Neural cell (in vitro differentiated cells): Measurements from ENCODE around the gene FGGY. TPM values are rescaled to one million over a fixed set of nuclear protein-coding genes. Genes with fewer than 3 reads are reported as not detected.

Source experiments
- H2AFZ ChIP-seq: fragments of 200-600, 300-800 bp; sonication (generic), shearing (Covaris generic); 2 replicates; pipeline ENCODE4 v1.6.0; 2014; ENCODE audit warnings: low read depth, mild to moderate bottlenecking, antibody characterized with exemption, low read length, moderate library complexity
- H3F3A ChIP-seq: fragments of 200-600 bp; shearing (Covaris generic); 2 replicates; pipeline ENCODE4 v1.6.1; 2016; ENCODE audit warnings: mild to moderate bottlenecking, moderate library complexity, mixed read lengths, antibody characterized with exemption, low read length; ENCODE audit not compliant: insufficient read depth, poor library complexity, severe bottlenecking
- H3K27ac ChIP-seq: fragments of 200-600, 300-800 bp; sonication (generic), shearing (Covaris generic); 2 replicates; pipeline ENCODE4 v1.5.1; 2014; ENCODE audit warnings: mild to moderate bottlenecking, low read length, moderate library complexity
- H3K27me3 ChIP-seq: fragments of 300-800, 200-600 bp; sonication (generic), shearing (Covaris generic); 2 replicates; pipeline ENCODE4 v1.6.0; 2014; ENCODE audit warnings: mild to moderate bottlenecking, low read depth, low read length, moderate library complexity; ENCODE audit not compliant: insufficient read depth
- H3K36me3 ChIP-seq: fragments of 300-800, 200-600 bp; sonication (generic), shearing (Covaris generic); 2 replicates; pipeline ENCODE4 v1.5.1; 2014; ENCODE audit warnings: mild to moderate bottlenecking, antibody characterized with exemption, low read length, moderate library complexity; ENCODE audit not compliant: insufficient read depth
- H3K4me2 ChIP-seq: fragments of 300-800, 200-600 bp; sonication (generic), shearing (Covaris generic); 2 replicates; pipeline ENCODE4 v1.6.0; 2014; ENCODE audit warnings: mild to moderate bottlenecking, low read length
- H3K4me3 ChIP-seq: fragments of 300-800, 200-600 bp; sonication (generic), shearing (Covaris generic); 2 replicates; pipeline ENCODE4 v1.5.1; 2014; ENCODE audit warnings: mild to moderate bottlenecking, low read length, moderate library complexity
- H3K79me2 ChIP-seq: fragments of 200-600 bp; shearing (Covaris generic); replicated peaks from 2 replicates; pipeline ENCODE4 v1.6.0; 2014; ENCODE audit warnings: mild to moderate bottlenecking, low read length, moderate library complexity; ENCODE audit not compliant: insufficient read depth
- H3K9ac ChIP-seq: fragments of 300-800, 200-600 bp; sonication (generic), shearing (Covaris generic); 2 replicates; pipeline ENCODE4 v1.6.1; 2016; ENCODE audit warnings: mild to moderate bottlenecking, low read length, mixed read lengths
- H3K9me2 ChIP-seq: fragments of 200-600 bp; shearing (Covaris generic); 2 replicates; pipeline ENCODE4 v1.6.1; 2016; ENCODE audit warnings: mild to moderate bottlenecking, low read length, mixed read lengths; ENCODE audit not compliant: insufficient read depth
- H3K9me3 ChIP-seq: fragments of 200-600, 300-800 bp; sonication (generic), shearing (Covaris generic); 2 replicates; pipeline ENCODE4 v1.6.1; 2016; ENCODE audit warnings: mild to moderate bottlenecking, mixed run types, low read length, moderate library complexity, mixed read lengths
- H4K20me1 ChIP-seq: fragments of 200-600 bp; shearing (Covaris generic); 2 replicates; pipeline ENCODE4 v1.6.1; 2016; ENCODE audit warnings: mild to moderate bottlenecking, mixed run types; ENCODE audit not compliant: insufficient read depth
- EP300 ChIP-seq: fragments of 450-650 bp; conservative IDR thresholded peaks from 2 replicates; pipeline ENCODE4 v1.6.1; 2014; ENCODE audit warnings: antibody characterized with exemption, mild to moderate bottlenecking, moderate library complexity; ENCODE audit not compliant: poor library complexity, severe bottlenecking
- EZH2 ChIP-seq: fragments of 200-600, 300-800 bp; shearing (Covaris generic), sonication (generic); IDR thresholded peaks from 2 replicates; pipeline ENCODE4 v1.6.1; 2014; ENCODE audit warnings: antibody characterized with exemption, low read length, borderline replicate concordance, mild to moderate bottlenecking; ENCODE audit not compliant: insufficient read depth, poor library complexity, severe bottlenecking
- MXI1 ChIP-seq: fragments of 450-650 bp; conservative IDR thresholded peaks from 2 replicates; pipeline ENCODE4 v1.6.1; 2014; ENCODE audit warnings: antibody characterized with exemption, mild to moderate bottlenecking; ENCODE audit not compliant: poor library complexity, severe bottlenecking
- POLR2AphosphoS5 ChIP-seq: IDR thresholded peaks from 2 replicates; pipeline ENCODE4 v1.6.1; 2012
- RAD21 ChIP-seq: fragments of 450-650 bp; conservative IDR thresholded peaks from 2 replicates; pipeline ENCODE4 v1.6.1; 2014; ENCODE audit warnings: antibody characterized with exemption, mild to moderate bottlenecking, moderate library complexity
- SMC3 ChIP-seq: fragments of 450-650 bp; conservative IDR thresholded peaks from 2 replicates; pipeline ENCODE4 v1.6.1; 2014; ENCODE audit warnings: antibody characterized with exemption, mild to moderate bottlenecking, moderate library complexity; ENCODE audit not compliant: poor library complexity
- TAF1 ChIP-seq: IDR thresholded peaks from 2 replicates; pipeline ENCODE4 v1.6.1; 2012; ENCODE audit warnings: low read depth
- polyA minus RNA-seq: library from RNA; depleted of rRNA, polyadenylated mRNA; stranded (reverse); fragments of >200 nt; gene quantifications from 2 replicates; pipeline ENCODE4 v1.2.3, GENCODE V29; 2014
- polyA plus RNA-seq: library from polyadenylated mRNA; depleted of rRNA; stranded (reverse); fragments of >200 nt; gene quantifications from 2 replicates; pipeline ENCODE4 v1.2.3, GENCODE V29; 2014
- TF ChIP-seq, protein P1 (sequence below): IDR thresholded peaks from 2 replicates; pipeline ENCODE4 v1.6.1; 2012; ENCODE audit warnings: borderline replicate concordance
- TF ChIP-seq, protein P2 (sequence below): fragments of 450-650 bp; IDR thresholded peaks from 2 replicates; pipeline ENCODE4 v1.5.1; 2014; ENCODE audit warnings: antibody characterized with exemption, mild to moderate bottlenecking, moderate library complexity; ENCODE audit not compliant: poor library complexity, severe bottlenecking

The FGGY gene, protein sequence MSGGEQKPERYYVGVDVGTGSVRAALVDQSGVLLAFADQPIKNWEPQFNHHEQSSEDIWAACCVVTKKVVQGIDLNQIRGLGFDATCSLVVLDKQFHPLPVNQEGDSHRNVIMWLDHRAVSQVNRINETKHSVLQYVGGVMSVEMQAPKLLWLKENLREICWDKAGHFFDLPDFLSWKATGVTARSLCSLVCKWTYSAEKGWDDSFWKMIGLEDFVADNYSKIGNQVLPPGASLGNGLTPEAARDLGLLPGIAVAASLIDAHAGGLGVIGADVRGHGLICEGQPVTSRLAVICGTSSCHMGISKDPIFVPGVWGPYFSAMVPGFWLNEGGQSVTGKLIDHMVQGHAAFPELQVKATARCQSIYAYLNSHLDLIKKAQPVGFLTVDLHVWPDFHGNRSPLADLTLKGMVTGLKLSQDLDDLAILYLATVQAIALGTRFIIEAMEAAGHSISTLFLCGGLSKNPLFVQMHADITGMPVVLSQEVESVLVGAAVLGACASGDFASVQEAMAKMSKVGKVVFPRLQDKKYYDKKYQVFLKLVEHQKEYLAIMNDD
- polyA plus RNA-seq (7.1 and 7.4 TPM in 2 replicates), polyA minus RNA-seq (26.1 and 28.0 TPM in 2 replicates)

DNA sequence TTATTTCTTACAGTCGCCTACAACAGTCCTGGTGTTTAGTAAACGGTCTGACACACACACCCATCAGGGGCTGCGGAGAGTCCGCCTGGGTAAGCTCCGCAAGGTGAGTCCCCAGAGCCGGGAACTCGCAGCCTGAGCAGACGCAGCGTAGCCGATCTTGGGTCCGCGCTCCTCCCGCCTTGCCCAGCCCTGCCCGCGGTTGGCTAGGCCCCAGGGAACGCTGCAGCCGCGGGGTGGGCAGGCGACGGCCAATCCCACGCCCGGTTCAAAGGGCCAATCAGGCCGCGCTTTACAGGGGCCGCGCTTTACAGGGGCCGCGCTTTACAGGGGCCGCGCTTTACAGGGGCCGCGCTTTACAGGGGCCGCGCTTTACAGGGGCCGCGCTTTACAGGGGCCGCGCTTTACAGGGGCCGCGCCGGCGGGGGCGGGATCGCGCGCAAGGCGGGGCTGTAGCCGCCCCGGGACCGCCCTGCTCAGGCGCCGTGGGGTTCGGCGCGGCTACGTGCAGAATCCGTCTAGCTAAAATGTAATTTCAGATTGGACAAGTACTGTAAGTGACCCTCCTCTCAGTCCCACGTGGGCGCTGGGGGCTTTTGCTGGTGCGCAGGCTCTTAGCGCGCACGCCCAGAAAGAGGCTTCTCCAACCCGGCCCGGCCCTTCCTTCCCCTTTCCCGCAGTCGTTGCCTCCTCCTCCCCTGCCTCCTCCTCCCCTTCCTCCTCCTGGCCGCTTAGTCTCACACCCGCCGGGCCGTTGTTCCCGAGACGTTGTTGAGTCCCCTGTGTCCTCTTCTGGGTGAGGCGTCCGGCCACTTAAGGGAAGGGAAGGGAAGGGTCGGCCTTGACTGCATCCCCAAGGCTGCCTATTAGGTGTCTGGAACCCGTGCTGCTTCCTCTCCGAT is at the start of gene FGGY:
Gene FGGY, plus strand, starts transcription at position 737 of the 899 bp plus-strand sequence. CDS start 24,456 bp downstream, outside the sequence.
- no peaks in the 10 kb centered on the region for H3K9me3 ChIP-seq
- peak within 1 kb of the TSS; percentile 73 for H3K27ac ChIP-seq
- H3K9ac ChIP-seq = peak within 1 kb of the TSS; percentile 81
- H3K4me2 ChIP-seq = peak within 1 kb of the TSS; percentile 73
- TF ChIP-seq MXI1 = peak; percentile 46
- TF ChIP-seq TAF1 = peak; percentile 38
- TF ChIP-seq, protein P1, sequence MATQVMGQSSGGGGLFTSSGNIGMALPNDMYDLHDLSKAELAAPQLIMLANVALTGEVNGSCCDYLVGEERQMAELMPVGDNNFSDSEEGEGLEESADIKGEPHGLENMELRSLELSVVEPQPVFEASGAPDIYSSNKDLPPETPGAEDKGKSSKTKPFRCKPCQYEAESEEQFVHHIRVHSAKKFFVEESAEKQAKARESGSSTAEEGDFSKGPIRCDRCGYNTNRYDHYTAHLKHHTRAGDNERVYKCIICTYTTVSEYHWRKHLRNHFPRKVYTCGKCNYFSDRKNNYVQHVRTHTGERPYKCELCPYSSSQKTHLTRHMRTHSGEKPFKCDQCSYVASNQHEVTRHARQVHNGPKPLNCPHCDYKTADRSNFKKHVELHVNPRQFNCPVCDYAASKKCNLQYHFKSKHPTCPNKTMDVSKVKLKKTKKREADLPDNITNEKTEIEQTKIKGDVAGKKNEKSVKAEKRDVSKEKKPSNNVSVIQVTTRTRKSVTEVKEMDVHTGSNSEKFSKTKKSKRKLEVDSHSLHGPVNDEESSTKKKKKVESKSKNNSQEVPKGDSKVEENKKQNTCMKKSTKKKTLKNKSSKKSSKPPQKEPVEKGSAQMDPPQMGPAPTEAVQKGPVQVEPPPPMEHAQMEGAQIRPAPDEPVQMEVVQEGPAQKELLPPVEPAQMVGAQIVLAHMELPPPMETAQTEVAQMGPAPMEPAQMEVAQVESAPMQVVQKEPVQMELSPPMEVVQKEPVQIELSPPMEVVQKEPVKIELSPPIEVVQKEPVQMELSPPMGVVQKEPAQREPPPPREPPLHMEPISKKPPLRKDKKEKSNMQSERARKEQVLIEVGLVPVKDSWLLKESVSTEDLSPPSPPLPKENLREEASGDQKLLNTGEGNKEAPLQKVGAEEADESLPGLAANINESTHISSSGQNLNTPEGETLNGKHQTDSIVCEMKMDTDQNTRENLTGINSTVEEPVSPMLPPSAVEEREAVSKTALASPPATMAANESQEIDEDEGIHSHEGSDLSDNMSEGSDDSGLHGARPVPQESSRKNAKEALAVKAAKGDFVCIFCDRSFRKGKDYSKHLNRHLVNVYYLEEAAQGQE = peak; percentile 30
- TF ChIP-seq, protein P2, sequence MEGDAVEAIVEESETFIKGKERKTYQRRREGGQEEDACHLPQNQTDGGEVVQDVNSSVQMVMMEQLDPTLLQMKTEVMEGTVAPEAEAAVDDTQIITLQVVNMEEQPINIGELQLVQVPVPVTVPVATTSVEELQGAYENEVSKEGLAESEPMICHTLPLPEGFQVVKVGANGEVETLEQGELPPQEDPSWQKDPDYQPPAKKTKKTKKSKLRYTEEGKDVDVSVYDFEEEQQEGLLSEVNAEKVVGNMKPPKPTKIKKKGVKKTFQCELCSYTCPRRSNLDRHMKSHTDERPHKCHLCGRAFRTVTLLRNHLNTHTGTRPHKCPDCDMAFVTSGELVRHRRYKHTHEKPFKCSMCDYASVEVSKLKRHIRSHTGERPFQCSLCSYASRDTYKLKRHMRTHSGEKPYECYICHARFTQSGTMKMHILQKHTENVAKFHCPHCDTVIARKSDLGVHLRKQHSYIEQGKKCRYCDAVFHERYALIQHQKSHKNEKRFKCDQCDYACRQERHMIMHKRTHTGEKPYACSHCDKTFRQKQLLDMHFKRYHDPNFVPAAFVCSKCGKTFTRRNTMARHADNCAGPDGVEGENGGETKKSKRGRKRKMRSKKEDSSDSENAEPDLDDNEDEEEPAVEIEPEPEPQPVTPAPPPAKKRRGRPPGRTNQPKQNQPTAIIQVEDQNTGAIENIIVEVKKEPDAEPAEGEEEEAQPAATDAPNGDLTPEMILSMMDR = no peak
- TF ChIP-seq POLR2AphosphoS5 = peak; percentile 64
- TF ChIP-seq RAD21 = peak; percentile 48
- TF ChIP-seq EZH2 = no peak
- TF ChIP-seq SMC3 = peak; percentile 38
- TF ChIP-seq EP300 = peak; percentile 23
- no peaks in the 10 kb centered on the region for H3K36me3 ChIP-seq
- no peaks in the 10 kb centered on the region for H3K79me2 ChIP-seq
- H3K4me3 ChIP-seq = peak within 1 kb of the TSS; percentile 75
- H3F3A ChIP-seq = peaks cover 4% of the 10 kb centered on the region
- H4K20me1 ChIP-seq = no peaks in the 10 kb centered on the region
- no peaks in the 10 kb centered on the region for H3K9me2 ChIP-seq
- no peaks in the 10 kb centered on the region for H3K27me3 ChIP-seq
- peak within 1 kb of the TSS; percentile 71 for H2AFZ ChIP-seq

DNA sequence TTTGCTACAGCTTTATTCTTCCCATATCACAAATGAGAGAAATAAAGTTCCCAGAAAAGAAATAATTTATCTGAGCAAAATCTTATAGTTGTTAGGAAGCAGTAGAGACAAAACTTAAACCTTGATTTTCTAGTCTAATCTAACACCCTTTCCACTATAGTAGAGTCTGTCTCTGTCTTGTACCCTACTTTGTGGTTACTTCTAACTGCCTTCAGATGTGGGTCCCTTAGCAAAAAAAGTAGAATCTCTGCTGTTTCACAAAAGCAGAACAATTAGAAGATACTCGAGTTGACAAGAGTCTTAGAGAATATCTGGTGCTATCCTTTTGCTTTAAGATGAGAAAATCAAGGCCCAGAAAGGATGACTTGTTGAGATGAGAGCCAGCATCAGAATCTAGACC is 48.1 kb upstream of the FGGY start:
- H3K4me2 ChIP-seq = no peak overlapping the region
- H3K27ac ChIP-seq = no peak overlapping the region
- no peaks in the 10 kb centered on the region for H3K27me3 ChIP-seq
- H4K20me1 ChIP-seq = no peaks in the 10 kb centered on the region
- no peaks in the 10 kb centered on the region for H3K79me2 ChIP-seq
- TF ChIP-seq SMC3 (no peak), EP300 (no peak), RAD21 (no peak), EZH2 (no peak)
- TF ChIP-seq, protein P2 = no peak
- H3F3A ChIP-seq = no peaks in the 10 kb centered on the region
- H3K9me3 ChIP-seq = no peaks in the 10 kb centered on the region
- no peak overlapping the region for H3K4me3 ChIP-seq
- no peak overlapping the region for H2AFZ ChIP-seq
- no peaks in the 10 kb centered on the region for H3K36me3 ChIP-seq
- H3K9ac ChIP-seq = no peak overlapping the region
- no peaks in the 10 kb centered on the region for H3K9me2 ChIP-seq
